AG04449 (cell line): ENCODE results near the gene PPP2R5B.

ENCODE experiments used
- CTCF ChIA-PET: fragments of 350-600 bp; formaldehyde crosslinking; extraction: SDS; loops from one replicate; lab custom pipeline; 2021; ENCODE audit warnings: antibody characterized with exemption; lab: Yijun Ruan, JAX
- POLR2A ChIA-PET: fragments of 400-600, 350-600 bp; formaldehyde crosslinking; extraction: SDS; loops from one replicate; lab custom pipeline; 2020; ENCODE audit warnings: antibody characterized with exemption, inconsistent platforms; lab: Yijun Ruan, JAX
- DNase-seq: peaks from one replicate; pipeline ENCODE4 v3.0.0-alpha.2; 2010; ENCODE audit warnings: low read depth, low spot score
- H3K4me3 ChIP-seq: 2 replicates; pipeline ENCODE4 v1.5.1; 2011; ENCODE audit warnings: low read depth, mild to moderate bottlenecking, control low read depth, low read length
- CTCF ChIP-seq: IDR thresholded peaks from one replicate; pipeline ENCODE4 v1.5.1; 2011; ENCODE audit warnings: mild to moderate bottlenecking, moderate library complexity, low read length, control low read depth, inconsistent platforms; ENCODE audit not compliant: insufficient read depth; ENCODE audit errors: missing control alignments

The PPP2R5B gene

DNA sequence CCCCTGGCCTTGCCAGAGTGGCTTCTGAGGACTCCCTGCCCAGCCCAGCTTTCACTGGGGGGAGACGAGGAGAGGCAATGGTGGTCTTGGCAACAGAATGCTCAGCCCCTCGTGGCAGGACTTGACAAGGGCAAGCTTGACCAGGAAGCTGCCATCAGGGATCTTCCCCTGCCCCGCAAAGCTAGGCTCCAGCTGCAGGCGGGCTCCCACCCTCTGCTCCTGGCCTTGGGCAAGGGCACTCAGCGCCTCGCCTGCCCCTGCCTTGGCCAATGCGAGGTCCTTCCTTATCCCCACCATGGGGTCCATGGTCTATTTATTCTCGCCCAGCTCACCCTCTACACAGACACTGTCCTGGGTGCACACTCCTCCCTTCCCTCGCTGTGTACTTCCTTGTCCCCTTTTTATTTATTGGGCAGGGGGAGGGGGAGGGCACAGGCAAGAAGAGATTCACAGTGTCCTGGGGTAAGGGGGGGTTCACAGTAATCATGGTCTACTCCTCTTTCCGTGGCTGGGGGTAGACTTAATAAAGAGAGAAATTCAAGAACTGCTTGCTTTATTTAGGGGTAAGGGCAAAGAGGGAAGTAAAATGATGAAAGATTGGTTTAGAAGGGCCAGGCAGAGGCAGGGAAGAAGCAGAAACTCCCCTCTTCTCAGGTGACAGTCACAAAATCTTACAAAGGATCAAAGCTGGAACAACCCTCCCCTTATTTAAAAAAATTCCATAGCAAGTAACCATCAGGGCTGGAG, 9.6 kb downstream of the PPP2R5B start:
- POLR2A ChIA-PET, result interaction anchor here (1.1 kb wide), 1 partner anchor 10 kb away, joined by 4 read pairs; the partner anchor contains the start of gene PPP2R5B

DNA sequence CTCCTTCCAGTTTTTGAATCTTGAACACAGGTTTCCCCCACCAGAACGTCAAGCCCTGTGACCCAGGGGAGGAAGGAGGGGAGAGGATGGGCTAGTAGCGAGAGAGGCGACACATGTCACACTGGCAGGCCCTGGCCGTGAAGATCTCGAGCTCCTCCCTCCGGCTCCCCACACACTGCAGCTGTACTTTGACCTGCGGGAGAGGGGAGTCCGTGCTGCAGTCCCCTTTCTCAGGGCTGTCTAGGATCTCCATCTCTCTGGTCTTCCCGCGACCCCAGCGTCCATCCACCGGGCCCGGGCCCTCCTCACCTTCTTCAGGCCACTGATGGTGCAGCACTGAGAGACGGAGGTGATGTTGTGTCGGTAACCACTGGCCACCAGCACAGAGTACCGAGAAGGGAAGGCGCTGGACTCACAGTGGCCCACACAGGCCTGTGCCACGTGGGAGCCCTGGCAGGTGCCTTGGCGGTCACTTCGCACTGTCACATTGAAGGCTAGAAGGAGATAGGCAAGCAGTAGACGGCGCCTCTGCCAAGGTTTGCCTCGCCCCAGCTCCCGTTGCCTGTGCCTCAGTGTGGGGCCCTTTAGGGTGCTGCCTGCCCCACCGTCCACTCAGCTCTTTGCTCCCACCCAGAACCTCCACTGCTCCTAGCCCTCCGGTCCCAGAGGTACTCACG, 10.3 kb downstream of the PPP2R5B start:
- no peak for TF ChIP-seq CTCF
- ChIA-PET CTCF (interaction anchor here (0.7 to 2.2 kb wide), 6 partner anchors 8 to 87 kb away, joined by 3 to 9 read pairs (median 4); partner anchors contain the start of gene ARL2), POLR2A (interaction anchor here (1.0 to 1.8 kb wide), 3 partner anchors 8 to 10 kb away, joined by 3 to 8 read pairs (median 4); partner anchors contain the start of gene PPP2R5B)
- no peak for DNase-seq
- H3K4me3 ChIP-seq, result no peak overlapping the region

More for the DNA sequence above, 9.6 kb downstream of the PPP2R5B start:
- no peak for DNase-seq
- CTCF ChIA-PET, result interaction anchor here (1.0 to 2.2 kb wide), 3 partner anchors 80 to 87 kb away, joined by 3 to 9 read pairs (median 3); partner anchors contain the start of gene ARL2
- no peak for TF ChIP-seq CTCF
- H3K4me3 ChIP-seq, result no peak overlapping the region

GRCh38 chr11:64935359-64936081, 11.0 kb downstream of the PPP2R5B start, which contains the start of gene GPHA2:
GPHA2 (minus strand) TSS chr11:64935893; CDS start chr11:64935460, 433 bp downstream.
- peak; percentile 13 for TF ChIP-seq CTCF
- ChIA-PET POLR2A (interaction anchor here (0.9 to 1.8 kb wide), 5 partner anchors 8 to 105 kb away, joined by 3 to 8 read pairs (median 4); partner anchors contain the start of genes ATG2A, PPP2R5B and SAC3D1), CTCF (interaction anchor here (0.7 to 1.7 kb wide), 7 partner anchors 9 to 88 kb away, joined by 3 to 7 read pairs (median 3); partner anchors contain the start of gene BATF2)
- H3K4me3 ChIP-seq, result no peak within 1 kb of the TSS
- DNase-seq, result no peak

DNA sequence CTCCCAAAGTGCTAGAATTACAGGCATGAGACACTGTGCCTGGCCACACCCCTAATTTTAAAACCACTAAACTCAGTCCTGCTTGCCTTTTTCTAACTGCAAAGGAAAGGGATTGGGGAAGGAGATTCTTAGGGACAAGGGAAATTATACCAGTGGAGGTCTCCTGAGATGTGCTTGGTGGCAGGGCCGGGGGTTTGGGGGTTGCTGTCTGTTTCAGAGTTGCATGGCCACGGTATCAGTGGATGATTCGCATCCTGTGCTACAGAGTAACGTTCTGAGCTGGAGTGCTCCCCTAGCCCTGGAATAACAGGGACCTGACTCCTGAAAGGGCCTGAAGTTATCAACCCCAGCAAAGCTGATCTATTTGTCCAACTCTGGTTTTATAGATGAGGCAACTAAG, 12.1 kb downstream of the PPP2R5B start:
- POLR2A ChIA-PET, result interaction anchor here (0.6 to 1.8 kb wide), 5 partner anchors 10 to 91 kb away, joined by 3 to 8 read pairs (median 3); partner anchors contain the start of genes ATG2A, PPP2R5B and SNX15
- no peak overlapping the region for H3K4me3 ChIP-seq
- no peak for TF ChIP-seq CTCF
- DNase-seq, result no peak
- CTCF ChIA-PET, result interaction anchor here (1.2 to 1.7 kb wide), 5 partner anchors 8 to 89 kb away, joined by 3 to 7 read pairs (median 4); partner anchors contain the start of gene BATF2

DNA sequence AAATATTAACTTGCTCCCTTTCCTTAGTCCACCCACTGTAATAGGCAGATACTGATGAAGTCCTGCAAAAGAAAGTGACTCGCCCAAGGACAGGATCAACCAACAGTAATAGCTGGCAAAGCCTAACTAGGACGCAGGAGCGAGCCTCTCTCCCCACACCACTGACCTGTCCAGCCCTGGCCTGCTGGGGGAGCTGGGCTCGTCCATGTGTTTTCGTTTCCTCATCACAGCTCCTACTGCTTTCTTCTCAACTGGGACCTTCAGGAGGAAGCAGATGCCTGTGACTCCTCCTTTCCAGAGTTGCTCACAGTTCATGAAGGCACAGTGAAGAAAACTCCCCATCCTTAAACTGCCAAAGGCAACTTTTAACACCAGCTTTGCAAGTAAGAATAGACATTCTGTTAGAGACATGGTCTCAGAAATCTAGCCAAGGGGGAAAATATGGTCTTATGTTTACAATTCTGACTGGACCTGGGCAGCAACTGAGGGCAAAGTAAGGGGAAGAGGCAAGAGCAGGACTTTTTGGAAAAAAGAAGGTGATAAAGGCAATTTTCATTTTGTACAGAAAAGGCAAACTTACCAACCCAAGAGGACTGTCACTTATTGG, 22.8 kb downstream of the PPP2R5B start:
- ChIA-PET CTCF (interaction anchor here (0.7 to 1.2 kb wide), 2 partner anchors 12 to 20 kb away, joined by 3 read pairs; partner anchors contain the start of gene GPHA2), POLR2A (interaction anchor here (1.4 kb wide), 1 partner anchor 11 kb away, joined by 5 read pairs; the partner anchor contains the start of gene GPHA2)
- no peak for DNase-seq
- H3K4me3 ChIP-seq, result no peak overlapping the region
- no peak for TF ChIP-seq CTCF
